Ishikawa (cell line): ENCODE results near the gene LDHD.

Experiments
- CEBPB ChIP-seq: IDR thresholded peaks from 2 replicates; pipeline ENCODE4 v1.6.1; 2012
- CREB1 ChIP-seq: IDR thresholded peaks from 2 replicates; pipeline ENCODE4 v1.6.1; 2012; ENCODE audit warnings: low read depth
- EGR1 ChIP-seq: IDR thresholded peaks from 2 replicates; pipeline ENCODE4 v1.6.1; 2012
- EP300 ChIP-seq: IDR thresholded peaks from 2 replicates; pipeline ENCODE4 v1.6.1; 2012; ENCODE audit warnings: borderline replicate concordance
- FOXM1 ChIP-seq: IDR thresholded peaks from 2 replicates; pipeline ENCODE4 v1.6.1; 2012; ENCODE audit warnings: low read depth, borderline replicate concordance
- NFIC ChIP-seq: IDR thresholded peaks from 2 replicates; pipeline ENCODE4 v1.6.1; 2012
- RAD21 ChIP-seq: IDR thresholded peaks from 2 replicates; pipeline ENCODE4 v1.6.1; 2012; ENCODE audit warnings: low read depth
- TAF1 ChIP-seq: IDR thresholded peaks from 2 replicates; pipeline ENCODE4 v1.6.1; 2012; ENCODE audit warnings: low read depth, mild to moderate bottlenecking
- TCF12 ChIP-seq: IDR thresholded peaks from 2 replicates; pipeline ENCODE4 v1.6.1; 2012; ENCODE audit warnings: low read depth
- TEAD4 ChIP-seq: IDR thresholded peaks from 2 replicates; pipeline ENCODE4 v1.6.1; 2012
- YY1 ChIP-seq: IDR thresholded peaks from 2 replicates; pipeline ENCODE4 v1.6.1; 2012; ENCODE audit warnings: low read depth
- ZBTB7A ChIP-seq: IDR thresholded peaks from 2 replicates; pipeline ENCODE4 v1.6.1; 2012; ENCODE audit warnings: low read depth
- TF ChIP-seq, protein P1 (sequence below): IDR thresholded peaks from 2 replicates; pipeline ENCODE4 v1.6.1; 2012
- TF ChIP-seq, protein P2 (sequence below): IDR thresholded peaks from 2 replicates; pipeline ENCODE4 v1.6.1; 2012
- TF ChIP-seq, protein P3 (sequence below): IDR thresholded peaks from 2 replicates; pipeline ENCODE4 v1.6.1; 2012; ENCODE audit warnings: low read depth, mild to moderate bottlenecking

Gene LDHD

DNA sequence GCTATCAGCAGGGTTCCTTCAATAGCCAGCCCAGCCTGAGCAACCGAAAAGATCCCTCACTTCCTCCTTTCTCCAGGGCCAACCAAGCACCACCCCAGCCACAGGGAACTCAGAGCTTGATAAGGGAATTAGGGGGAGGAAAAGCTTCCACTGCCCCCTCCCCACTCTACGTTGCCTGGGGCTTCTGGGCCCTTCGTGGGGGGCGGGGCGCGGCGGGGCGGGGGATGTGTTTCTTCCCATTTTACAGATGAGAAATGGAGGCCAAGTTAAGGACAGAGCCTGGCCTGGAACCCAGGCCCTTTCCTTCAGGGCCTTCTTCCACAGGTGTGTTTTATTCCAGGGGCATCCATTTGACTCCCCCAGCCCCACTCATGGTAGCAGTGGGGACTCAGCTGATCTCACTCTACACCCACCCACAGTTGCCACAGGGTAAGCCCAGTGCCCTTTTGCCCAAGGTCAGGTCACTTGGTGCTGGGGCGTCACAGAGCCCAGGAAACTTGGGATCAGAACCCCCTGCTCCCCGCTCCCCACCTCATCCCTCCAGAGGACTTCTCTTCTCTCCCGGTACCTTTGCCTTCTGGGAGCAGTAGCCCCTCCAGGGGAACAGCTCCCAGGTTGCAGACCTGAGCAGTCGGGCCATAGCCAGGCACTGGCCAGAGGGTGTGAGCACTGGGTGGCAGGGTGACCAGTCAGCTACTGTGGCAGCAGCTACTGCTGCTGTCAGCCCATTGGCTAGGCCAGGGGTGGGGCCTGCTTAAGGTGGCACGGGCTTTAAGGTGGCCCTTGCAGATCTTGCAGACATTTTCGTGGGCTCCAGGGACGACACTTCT lies at the start of gene LDHD:
LDHD (minus strand) TSS at position 700 of the 830 bp plus-strand sequence; CDS start at position 640, 60 bp downstream.
- TF ChIP-seq, protein P1, sequence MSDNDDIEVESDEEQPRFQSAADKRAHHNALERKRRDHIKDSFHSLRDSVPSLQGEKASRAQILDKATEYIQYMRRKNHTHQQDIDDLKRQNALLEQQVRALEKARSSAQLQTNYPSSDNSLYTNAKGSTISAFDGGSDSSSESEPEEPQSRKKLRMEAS = peak; percentile 56
- TF ChIP-seq RAD21 (no peak), YY1 (0 out of 2 replicates have a peak, but pooled peaks have one; percentile 23), TAF1 (peak; percentile 27; the same call in 1 of the 2 replicates), TCF12 (no peak), TEAD4 (no peak)
- TF ChIP-seq, protein P2, sequence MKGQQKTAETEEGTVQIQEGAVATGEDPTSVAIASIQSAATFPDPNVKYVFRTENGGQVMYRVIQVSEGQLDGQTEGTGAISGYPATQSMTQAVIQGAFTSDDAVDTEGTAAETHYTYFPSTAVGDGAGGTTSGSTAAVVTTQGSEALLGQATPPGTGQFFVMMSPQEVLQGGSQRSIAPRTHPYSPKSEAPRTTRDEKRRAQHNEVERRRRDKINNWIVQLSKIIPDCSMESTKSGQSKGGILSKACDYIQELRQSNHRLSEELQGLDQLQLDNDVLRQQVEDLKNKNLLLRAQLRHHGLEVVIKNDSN = no peak

- TF ChIP-seq CEBPB (no peak), TEAD4 (no peak), EP300 (no peak), EGR1 (no peak), CREB1 (no peak), NFIC (no peak), RAD21 (no peak), FOXM1 (no peak), TAF1 (no peak), TCF12 (no peak), YY1 (no peak), ZBTB7A (no peak)
- TF ChIP-seq, protein P3, sequence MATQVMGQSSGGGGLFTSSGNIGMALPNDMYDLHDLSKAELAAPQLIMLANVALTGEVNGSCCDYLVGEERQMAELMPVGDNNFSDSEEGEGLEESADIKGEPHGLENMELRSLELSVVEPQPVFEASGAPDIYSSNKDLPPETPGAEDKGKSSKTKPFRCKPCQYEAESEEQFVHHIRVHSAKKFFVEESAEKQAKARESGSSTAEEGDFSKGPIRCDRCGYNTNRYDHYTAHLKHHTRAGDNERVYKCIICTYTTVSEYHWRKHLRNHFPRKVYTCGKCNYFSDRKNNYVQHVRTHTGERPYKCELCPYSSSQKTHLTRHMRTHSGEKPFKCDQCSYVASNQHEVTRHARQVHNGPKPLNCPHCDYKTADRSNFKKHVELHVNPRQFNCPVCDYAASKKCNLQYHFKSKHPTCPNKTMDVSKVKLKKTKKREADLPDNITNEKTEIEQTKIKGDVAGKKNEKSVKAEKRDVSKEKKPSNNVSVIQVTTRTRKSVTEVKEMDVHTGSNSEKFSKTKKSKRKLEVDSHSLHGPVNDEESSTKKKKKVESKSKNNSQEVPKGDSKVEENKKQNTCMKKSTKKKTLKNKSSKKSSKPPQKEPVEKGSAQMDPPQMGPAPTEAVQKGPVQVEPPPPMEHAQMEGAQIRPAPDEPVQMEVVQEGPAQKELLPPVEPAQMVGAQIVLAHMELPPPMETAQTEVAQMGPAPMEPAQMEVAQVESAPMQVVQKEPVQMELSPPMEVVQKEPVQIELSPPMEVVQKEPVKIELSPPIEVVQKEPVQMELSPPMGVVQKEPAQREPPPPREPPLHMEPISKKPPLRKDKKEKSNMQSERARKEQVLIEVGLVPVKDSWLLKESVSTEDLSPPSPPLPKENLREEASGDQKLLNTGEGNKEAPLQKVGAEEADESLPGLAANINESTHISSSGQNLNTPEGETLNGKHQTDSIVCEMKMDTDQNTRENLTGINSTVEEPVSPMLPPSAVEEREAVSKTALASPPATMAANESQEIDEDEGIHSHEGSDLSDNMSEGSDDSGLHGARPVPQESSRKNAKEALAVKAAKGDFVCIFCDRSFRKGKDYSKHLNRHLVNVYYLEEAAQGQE = no peak
- TF ChIP-seq, protein P1 = no peak
- TF ChIP-seq, protein P2 = no peak
These were observed 43.8 kb upstream of the LDHD start for GRCh38 chr16:75160386-75160785.

DNA sequence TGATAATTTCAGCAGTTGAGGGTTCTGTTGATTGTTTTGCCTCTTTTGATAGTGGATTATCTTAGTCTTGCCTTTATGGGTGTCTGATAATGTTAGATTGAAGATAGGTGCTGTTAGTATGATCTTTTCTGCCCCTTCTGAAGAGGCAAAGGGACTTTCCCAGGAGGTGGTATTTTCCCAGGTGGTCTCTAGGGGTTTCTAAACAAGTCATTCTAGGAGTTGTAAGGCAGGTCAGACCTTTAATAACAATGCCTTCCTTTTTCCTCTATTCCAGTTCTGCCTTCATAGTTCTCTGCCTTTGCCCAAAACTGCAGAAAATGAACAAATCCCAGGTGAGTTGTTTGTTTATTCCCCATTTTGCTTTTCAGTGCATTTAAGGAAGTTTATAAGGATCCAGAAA lies 36.1 kb upstream of the LDHD start:
- TF ChIP-seq EP300 (no peak), TEAD4 (no peak), YY1 (no peak), TAF1 (no peak), RAD21 (no peak), ZBTB7A (no peak), CEBPB (no peak)
- TF ChIP-seq, protein P2 = no peak

DNA sequence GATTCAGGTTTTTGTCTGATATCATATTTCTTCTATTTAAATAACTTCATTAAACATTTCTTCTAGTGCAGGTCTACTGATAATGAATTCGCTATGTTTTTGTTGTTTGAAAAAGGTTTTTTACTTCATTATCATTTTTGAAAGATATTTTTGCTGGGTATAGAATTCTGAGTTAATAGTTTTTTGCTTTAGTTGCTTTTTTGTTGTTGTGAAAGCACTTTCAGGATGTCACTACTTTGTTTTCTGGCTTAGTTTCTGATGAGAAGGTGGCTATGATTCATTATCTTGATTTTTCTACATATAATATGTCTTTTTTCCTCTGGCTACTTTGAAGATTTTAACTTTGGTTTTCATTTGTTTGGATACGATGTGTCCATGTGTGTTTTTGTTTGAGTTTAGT lies 35.2 kb upstream of the LDHD start:
- TF ChIP-seq NFIC (no peak), TCF12 (no peak), YY1 (no peak), FOXM1 (no peak), TEAD4 (no peak), CREB1 (no peak)
- TF ChIP-seq, protein P1 = no peak
- TF ChIP-seq, protein P3 = no peak

DNA sequence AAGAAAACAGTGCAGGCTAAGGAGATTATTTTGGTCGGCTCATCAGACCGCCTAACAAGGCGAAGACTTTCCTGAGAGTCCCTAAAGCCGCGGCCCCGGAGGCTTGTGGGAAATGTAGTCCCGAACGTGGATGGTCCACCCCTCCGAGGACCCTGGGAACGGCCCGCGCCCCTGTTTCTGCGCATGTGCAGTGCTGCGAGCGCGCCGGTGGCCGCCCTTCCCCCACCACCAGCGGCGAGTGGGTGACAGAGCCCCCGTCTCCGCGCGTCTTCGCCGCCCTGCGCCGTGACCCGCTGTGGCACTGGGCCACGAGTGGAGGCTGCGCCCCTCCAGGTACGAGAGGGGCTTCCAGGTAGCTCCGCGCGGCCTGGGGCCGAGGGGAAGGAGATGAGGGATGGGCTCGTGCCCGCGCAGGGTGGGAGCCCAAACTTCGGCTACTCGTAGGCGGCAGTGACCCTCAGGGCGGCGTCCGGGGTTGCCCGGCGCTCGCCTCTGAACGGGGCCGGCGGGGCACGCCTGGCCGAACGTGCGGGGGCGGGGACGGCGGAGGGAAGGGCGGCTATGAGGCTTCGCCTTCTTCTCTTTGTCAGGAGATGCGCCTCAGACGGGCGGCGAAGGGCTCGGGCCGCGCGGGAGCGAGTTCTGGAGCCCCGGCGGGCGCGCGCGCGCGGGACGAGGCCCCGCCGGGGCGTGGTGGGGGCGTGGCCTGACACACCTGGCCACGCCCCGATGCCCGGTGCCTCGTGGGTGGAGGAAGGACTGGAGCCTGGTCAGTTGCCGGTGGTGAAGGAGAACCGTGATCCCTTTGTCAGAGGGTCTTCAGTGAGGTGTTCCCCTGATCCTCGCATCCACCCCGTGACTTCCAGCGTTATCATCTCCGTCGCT lies 32.0 kb upstream of the LDHD start, which contains the start of gene ZFP1:
ZFP1 (plus strand) TSS at position 214 of the 885 bp plus-strand sequence. CDS start 4,428 bp downstream, outside the sequence.
- peak; percentile 32; the same call in 1 of the 2 replicates for TF ChIP-seq NFIC
- TF ChIP-seq, protein P1 = peak; percentile 58
- no peak for TF ChIP-seq RAD21
- TF ChIP-seq FOXM1 = no peak
- TF ChIP-seq CREB1 = no peak
- TF ChIP-seq, protein P2 = peak; percentile 24; the same call in 1 of the 2 replicates
- peak; percentile 17; the same call in 1 of the 2 replicates for TF ChIP-seq YY1
- peak; percentile 70 for TF ChIP-seq TCF12
- TF ChIP-seq TAF1 = peak; percentile 77
- no peak for TF ChIP-seq EP300
- peak; percentile 50 for TF ChIP-seq EGR1
- peak; percentile 92 for TF ChIP-seq ZBTB7A
- no peak for TF ChIP-seq CEBPB
- no peak for TF ChIP-seq TEAD4
- TF ChIP-seq, protein P3 = 0 out of 2 replicates have a peak, but pooled peaks have one; percentile 13
